Kidney capillary endothelial cell (primary cell): ENCODE data around the gene SORCS3.
"Not testable (repeated sequence)": the region's sequence is repeated elsewhere in the genome, so short reads cannot be mapped to it uniquely, and the experiment has no call there.

ENCODE experiments used
- DNase-seq: peaks from one replicate; pipeline ENCODE4 v3.0.0-alpha.2; 2018; ENCODE audit warnings: low spot score

SORCS3 gene

GRCh38 chr10:104690959-104691358 is 49.9 kb downstream of the SORCS3 start:
- no peak for DNase-seq

- no peak for DNase-seq
These were observed 53.0 kb downstream of the SORCS3 start for GRCh38 chr10:104694074-104694473.

- not testable (repeated sequence) for DNase-seq
These were observed 62.2 kb downstream of the SORCS3 start for GRCh38 chr10:104703262-104703661.

GRCh38 chr10:104706886-104707285 is 65.8 kb downstream of the SORCS3 start:
- DNase-seq, result no peak

- no peak for DNase-seq
These were observed 66.7 kb downstream of the SORCS3 start for GRCh38 chr10:104707602-104708459.

GRCh38 chr10:104711302-104711721 is 70.2 kb downstream of the SORCS3 start:
- no peak for DNase-seq

GRCh38 chr10:104730593-104730992 is 89.5 kb downstream of the SORCS3 start:
- not testable (repeated sequence) for DNase-seq

GRCh38 chr10:104731192-104731591 is 90.1 kb downstream of the SORCS3 start:
- DNase-seq, result no peak

GRCh38 chr10:104732222-104732621 is 91.1 kb downstream of the SORCS3 start:
- DNase-seq, result no peak

GRCh38 chr10:104734433-104734832 is 93.3 kb downstream of the SORCS3 start:
- no peak for DNase-seq

GRCh38 chr10:104735036-104735756 is 94.1 kb downstream of the SORCS3 start:
- no peak for DNase-seq

GRCh38 chr10:104735757-104736391 is 94.8 kb downstream of the SORCS3 start:
- DNase-seq, result no peak

- DNase-seq, result no peak
These were observed 100.0 kb downstream of the SORCS3 start for GRCh38 chr10:104741127-104741526.

- DNase-seq, result no peak
These were observed 103.0 kb downstream of the SORCS3 start for GRCh38 chr10:104744052-104744451.

- DNase-seq, result no peak
These were observed 109.2 kb downstream of the SORCS3 start for GRCh38 chr10:104750291-104750690.

- DNase-seq, result no peak
These were observed 121.7 kb downstream of the SORCS3 start for GRCh38 chr10:104762793-104763192.

- no peak for DNase-seq
These were observed 125.3 kb downstream of the SORCS3 start for GRCh38 chr10:104766341-104766740.

GRCh38 chr10:104767282-104767681 is 126.2 kb downstream of the SORCS3 start:
- DNase-seq, result no peak

GRCh38 chr10:104767745-104768144 is 126.7 kb downstream of the SORCS3 start:
- DNase-seq, result no peak

GRCh38 chr10:104773105-104773504 is 132.0 kb downstream of the SORCS3 start:
- no peak for DNase-seq

- no peak for DNase-seq
These were observed 133.1 kb downstream of the SORCS3 start for GRCh38 chr10:104774234-104774633.

GRCh38 chr10:104777086-104777799 is 136.2 kb downstream of the SORCS3 start:
- DNase-seq, result no peak
